ENCODE results near the gene ESM1.

- TF ChIP-seq ZBTB7A (IDR thresholded peaks at IDR 0.05; ENCODE audit: low read depth): no peak
- TF ChIP-seq TAF1 (IDR thresholded peaks at IDR 0.05; ENCODE audit: low read depth): no peak
- TF ChIP-seq CREB1 (IDR thresholded peaks at IDR 0.05; ENCODE audit: low read depth): no peak
- TF ChIP-seq CEBPB (IDR thresholded peaks at IDR 0.05): no peak
- TF ChIP-seq RAD21 (IDR thresholded peaks at IDR 0.05; ENCODE audit: low read depth): no peak
- TF ChIP-seq EP300 (IDR thresholded peaks at IDR 0.05; ENCODE audit: borderline replicate concordance): no peak
- TF ChIP-seq FOXM1 (IDR thresholded peaks at IDR 0.05; ENCODE audit: borderline replicate concordance, low read depth): no peak
- TF ChIP-seq TCF12 (IDR thresholded peaks at IDR 0.05; ENCODE audit: low read depth): no peak
- no peak for TF ChIP-seq TEAD4 (IDR thresholded peaks at IDR 0.05)
- no peak for TF ChIP-seq REST (IDR thresholded peaks at IDR 0.05; ENCODE audit: low read depth)
- no peak for TF ChIP-seq EGR1 (IDR thresholded peaks at IDR 0.05)
- TF ChIP-seq YY1 (IDR thresholded peaks at IDR 0.05; ENCODE audit: low read depth): no peak
Observed at GRCh38 chr5:54985301-54986268, at the start of gene ESM1.

Data from Ishikawa (cell line).